IMR-90 (cell line): ENCODE measurements around the gene GLS.

Experiments used
- BHLHE40 ChIP-seq: fragments of 150-350 bp; IDR thresholded peaks from 2 replicates; pipeline ENCODE4 v1.6.1; 2016; ENCODE audit warnings: mild to moderate bottlenecking, low read depth, low read length
- CHD1 ChIP-seq: IDR thresholded peaks from 2 replicates; pipeline ENCODE4 v1.6.1; 2012; ENCODE audit warnings: low read depth, low read length, improper control_type of control experiment
- CTCF ChIP-seq: conservative IDR thresholded peaks from 2 replicates; pipeline ENCODE4 v1.5.1; 2012; ENCODE audit warnings: mild to moderate bottlenecking, low read depth, low read length, improper control_type of control experiment
- ELK1 ChIP-seq: fragments of 150-350 bp; IDR thresholded peaks from 2 replicates; pipeline ENCODE4 v1.6.1; 2016; ENCODE audit warnings: low read depth, mild to moderate bottlenecking, low read length, moderate library complexity, borderline replicate concordance
- FOS ChIP-seq: fragments of 150-350 bp; IDR thresholded peaks from 2 replicates; pipeline ENCODE4 v1.6.1; 2016; ENCODE audit warnings: low read depth, low read length
- MAZ ChIP-seq: IDR thresholded peaks from 2 replicates; pipeline ENCODE4 v1.6.1; 2012; ENCODE audit warnings: low read depth, mild to moderate bottlenecking, low read length, improper control_type of control experiment, moderate library complexity, borderline replicate concordance
- MXI1 ChIP-seq: IDR thresholded peaks from 2 replicates; pipeline ENCODE4 v1.6.1; 2012; ENCODE audit warnings: low read depth, mild to moderate bottlenecking, low read length, moderate library complexity, borderline replicate concordance
- POLR2A ChIP-seq: IDR thresholded peaks from 2 replicates; pipeline ENCODE4 v1.6.1; 2012; ENCODE audit warnings: mild to moderate bottlenecking, low read depth, low read length
- RAD21 ChIP-seq: IDR thresholded peaks from 2 replicates; pipeline ENCODE4 v1.6.1; 2012; ENCODE audit warnings: low read length, improper control_type of control experiment
- RCOR1 ChIP-seq: IDR thresholded peaks from 2 replicates; pipeline ENCODE4 v1.6.1; 2012; ENCODE audit warnings: mild to moderate bottlenecking, low read length, improper control_type of control experiment; ENCODE audit not compliant: insufficient replicate concordance
- SMC3 ChIP-seq: fragments of 150-350 bp; IDR thresholded peaks from 2 replicates; pipeline ENCODE4 v1.6.1; 2016; ENCODE audit warnings: low read depth, mild to moderate bottlenecking, antibody characterized with exemption, low read length, moderate library complexity

DNA sequence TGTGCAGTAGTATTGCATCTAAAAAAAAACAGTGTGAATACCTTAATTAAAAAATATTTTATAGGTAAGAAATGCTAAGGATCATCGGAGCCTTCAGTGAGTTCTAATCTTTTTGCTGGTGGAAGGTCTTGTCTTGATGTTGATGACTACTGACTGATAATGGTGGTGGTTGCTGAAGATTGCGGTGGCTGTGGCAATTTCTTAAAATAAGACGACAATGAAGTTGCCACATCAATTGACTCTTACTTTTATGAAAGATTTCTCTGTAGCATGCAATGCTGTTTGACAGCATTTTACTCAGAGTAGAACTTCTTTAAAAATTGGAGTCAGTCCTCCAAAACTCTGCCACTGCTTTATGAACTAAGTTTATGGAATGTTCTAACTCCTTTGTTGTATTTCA is 36.2 kb downstream of the GLS start:
- TF ChIP-seq CTCF (no peak), ELK1 (no peak), FOS (no peak), POLR2A (no peak), RAD21 (no peak), MXI1 (no peak), RCOR1 (no peak), MAZ (no peak), CHD1 (no peak), BHLHE40 (no peak), SMC3 (no peak)
